ENCODE measurements around the gene HOXC6. TPM values are rescaled to one million over a fixed set of nuclear protein-coding genes. Genes with fewer than 3 reads are reported as not detected.

Gene HOXC6
- total and polyA plus RNA-seq, 10 of the 15 experiments (the other 5 are each of a cell fraction or from before 2014, with no cell fraction given): 0.02 to 0.55 (median 0.45) TPM; not detected in 4

DNA sequence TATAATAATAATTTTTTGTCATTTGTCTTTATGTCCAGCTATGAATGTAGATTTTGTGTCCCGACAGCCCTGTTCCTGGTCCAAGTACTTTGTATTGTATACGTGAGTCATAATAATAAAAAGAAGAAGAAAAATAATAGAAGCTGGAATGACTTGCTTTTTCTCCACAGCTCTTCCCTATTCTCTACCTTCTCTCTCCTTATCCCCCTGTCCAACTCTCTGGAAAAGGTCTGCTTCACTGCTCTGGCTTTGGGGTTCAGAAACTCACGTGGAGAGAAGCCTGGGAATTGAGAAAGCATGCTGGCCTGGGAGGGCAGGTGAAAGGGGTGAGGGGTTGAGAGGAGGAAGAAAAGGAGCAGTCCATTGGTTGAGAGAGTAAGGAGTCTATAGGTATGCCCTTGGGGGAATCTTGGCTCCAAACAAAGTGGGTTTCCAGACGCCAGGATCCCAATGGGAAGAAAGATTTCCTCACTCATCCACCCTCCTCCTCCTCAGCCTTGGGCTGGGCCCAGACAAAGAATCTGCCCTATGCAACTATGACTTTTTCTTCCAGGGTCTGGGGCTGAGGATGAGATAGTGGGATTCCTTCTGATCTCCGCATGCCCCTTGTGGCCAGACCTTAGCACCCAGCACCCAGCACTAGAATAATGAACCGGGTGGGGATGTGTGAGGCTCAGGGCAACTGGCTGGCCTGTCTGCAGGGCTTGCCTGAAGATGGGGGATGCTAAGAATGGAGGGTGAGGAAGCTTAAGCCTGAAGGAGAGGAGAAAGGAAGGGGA, 15.4 kb upstream of the HOXC6 start:
- RAD21 ChIA-PET (ENCODE audit: unreplicated experiment): interaction anchor here (0.9 kb wide), 2 partner anchors 188 to 204 kb away, joined by 3 read pairs; no protein-coding TSS in a partner anchor
- H3K4me3 ChIP-seq: no peak overlapping the region
- H3K27me3 ChIP-seq (replicated peaks in 1 of 2; ENCODE audit: control insufficient read depth in 2 of 2, insufficient read depth in 2 of 2, low read length in 1 of 2): peaks cover 26 to 44% of the 10 kb centered on the region in 2 experiments
- no peaks in the 10 kb centered on the region; the same call in 1 of the 2 replicates for H4K20me1 ChIP-seq (ENCODE audit: control insufficient read depth, insufficient read depth)
- no peaks in the 10 kb centered on the region for H3K79me2 ChIP-seq (ENCODE audit: control insufficient read depth, insufficient read depth, low read length)
- no peak overlapping the region for H3K4me2 ChIP-seq (ENCODE audit: control insufficient read depth, insufficient read depth)
- TF ChIP-seq, protein P1, sequence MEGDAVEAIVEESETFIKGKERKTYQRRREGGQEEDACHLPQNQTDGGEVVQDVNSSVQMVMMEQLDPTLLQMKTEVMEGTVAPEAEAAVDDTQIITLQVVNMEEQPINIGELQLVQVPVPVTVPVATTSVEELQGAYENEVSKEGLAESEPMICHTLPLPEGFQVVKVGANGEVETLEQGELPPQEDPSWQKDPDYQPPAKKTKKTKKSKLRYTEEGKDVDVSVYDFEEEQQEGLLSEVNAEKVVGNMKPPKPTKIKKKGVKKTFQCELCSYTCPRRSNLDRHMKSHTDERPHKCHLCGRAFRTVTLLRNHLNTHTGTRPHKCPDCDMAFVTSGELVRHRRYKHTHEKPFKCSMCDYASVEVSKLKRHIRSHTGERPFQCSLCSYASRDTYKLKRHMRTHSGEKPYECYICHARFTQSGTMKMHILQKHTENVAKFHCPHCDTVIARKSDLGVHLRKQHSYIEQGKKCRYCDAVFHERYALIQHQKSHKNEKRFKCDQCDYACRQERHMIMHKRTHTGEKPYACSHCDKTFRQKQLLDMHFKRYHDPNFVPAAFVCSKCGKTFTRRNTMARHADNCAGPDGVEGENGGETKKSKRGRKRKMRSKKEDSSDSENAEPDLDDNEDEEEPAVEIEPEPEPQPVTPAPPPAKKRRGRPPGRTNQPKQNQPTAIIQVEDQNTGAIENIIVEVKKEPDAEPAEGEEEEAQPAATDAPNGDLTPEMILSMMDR (IDR thresholded peaks at IDR 0.05 in 2 of 3, conservative IDR thresholded peaks at IDR 0.05 in 1 of 3; ENCODE audit: control insufficient read depth in 2 of 3, extremely low read depth in 1 of 3, insufficient read depth in 1 of 3, low read depth in 3 of 3, low read length in 3 of 3): peak in 2 of 3 experiments; percentile 10 to 15; a peak in 2 of 6 replicates
- no peak for TF ChIP-seq NR2F1 (conservative IDR thresholded peaks at IDR 0.05)
- ATAC-seq (no peak), DNase-seq (ENCODE audit: low read depth, low spot score) (no peak), FAIRE-seq (no peak)
- no peaks in the 10 kb centered on the region for H3K36me3 ChIP-seq (ENCODE audit: control insufficient read depth in 2 of 2, insufficient read depth in 2 of 2, low read length in 1 of 2)
- no peak overlapping the region for H2AFZ ChIP-seq (ENCODE audit: control insufficient read depth, low read depth, low read length)
- H3K9ac ChIP-seq (ENCODE audit: control insufficient read depth, insufficient read depth, low read length): no peak overlapping the region
- H3K27ac ChIP-seq (ENCODE audit: control insufficient read depth, insufficient read depth): no peak overlapping the region
- no TSS peak for BruUV-seq (replicated peaks)
- peaks cover 3% of the 10 kb centered on the region; the same call in 1 of the 2 replicates for H3K4me1 ChIP-seq (ENCODE audit: control insufficient read depth, insufficient read depth, low read length)
- in situ Hi-C loops (cut with MboI): no loop called here
- SMC1A ChIA-PET (ENCODE audit: uncharacterized antibody, unreplicated experiment): interaction anchor here (1.1 to 2.4 kb wide), 3 partner anchors 11 to 195 kb away, joined by 3 to 7 read pairs (median 3); partner anchors contain the start of gene HOXC5
- CTCF ChIA-PET: interaction anchor here (0.6 to 1.8 kb wide), 3 partner anchors 126 to 239 kb away, joined by 3 to 5 read pairs (median 3); no protein-coding TSS in a partner anchor
- POLR2A ChIA-PET: interaction anchor here (0.6 to 0.9 kb wide), 2 partner anchors 11 to 25 kb away, joined by 3 to 5 read pairs; no protein-coding TSS in a partner anchor
- 7% methylated on average over 6 of the region's 6 CpGs for WGBS (ENCODE audit: insufficient coverage, insufficient replicate concordance, low lambda C conversion rate, missing lambda C conversion rate)
- intact Hi-C loops (cut with micrococcal nuclease; ENCODE audit: unreplicated experiment): no loop called here
- H3K9me3 ChIP-seq (replicated peaks; ENCODE audit: control insufficient read depth, insufficient read depth, low read length): no peaks in the 10 kb centered on the region

Measured in GM12878 (cell line).